Measurements from ENCODE around the gene GAB4. TPM values are rescaled to one million over a fixed set of nuclear protein-coding genes. Genes with fewer than 3 reads are reported as not detected.

Gene GAB4
- total and polyA plus RNA-seq, 2 of the 13 experiments (the other 11 are each of a cell fraction or from before 2014, with no cell fraction given): not detected

- Histone ChIP-seq H3K4me3 (replicated peaks in 1 of 3; ENCODE audit: insufficient read depth in 1 of 3, low read depth in 2 of 3, low read length in 3 of 3) (no peak overlapping the region), H3K36me3 (replicated peaks in 1 of 2; ENCODE audit: control insufficient read depth in 1 of 2, insufficient read depth in 2 of 2, low read length in 2 of 2) (no peaks in the 10 kb centered on the region), H3K27ac (ENCODE audit: extremely low read length, insufficient read depth, low read length) (no peak overlapping the region), H4K20me1 (ENCODE audit: insufficient read depth, low read length) (no peaks in the 10 kb centered on the region), H3K9ac (ENCODE audit: insufficient read depth, low read depth, low read length) (no peak overlapping the region), H3K9me3 (ENCODE audit: low read length) (no peaks in the 10 kb centered on the region), H3K27me3 (ENCODE audit: control insufficient read depth in 1 of 2, insufficient read depth in 2 of 2, low read length in 2 of 2) (peaks cover 4 to 13% of the 10 kb centered on the region in 2 experiments; a peak in 1 of 5 replicates), H3K4me1 (ENCODE audit: insufficient read depth, low read length) (no peaks in the 10 kb centered on the region), H2AFZ (ENCODE audit: low read length) (no peak overlapping the region), H3K4me2 (ENCODE audit: low read depth, low read length) (no peak overlapping the region), H3K79me2 (ENCODE audit: insufficient read depth, low read length) (no peaks in the 10 kb centered on the region)
- in situ Hi-C loops (cut with HindIII; ENCODE audit: extremely low pct_ligation_motif_present, low pct_unique_long_range_greater_than_20kb): no loop called here
- ChIA-PET CTCF (ENCODE audit: low intra/inter-chr PET ratio, low total read pairs) (no interaction called here), POLR2A (no interaction called here)
- no TSS peak for BruUV-seq (replicated peaks)
- ATAC-seq (no peak), DNase-seq (ENCODE audit: low spot score) (no peak), FAIRE-seq (no peak)
- 1% methylated on average over 14 of the region's 14 CpGs for WGBS (ENCODE audit: low lambda C conversion rate)
- TF ChIP-seq DMAP1 (CRISPR knock-in tag; IDR thresholded peaks at IDR 0.05) (no peak), SRSF1 (optimal IDR thresholded peaks at IDR 0.05; ENCODE audit: low read depth, low read length) (no peak), ZFX (CRISPR knock-in tag; IDR thresholded peaks at IDR 0.05; ENCODE audit: low read depth) (no peak), WIZ (CRISPR knock-in tag; IDR thresholded peaks at IDR 0.05) (no peak), NPAS2 (CRISPR knock-in tag; IDR thresholded peaks at IDR 0.05; ENCODE audit: borderline replicate concordance) (no peak), ZMAT5 (CRISPR knock-in tag; IDR thresholded peaks at IDR 0.05; ENCODE audit: borderline replicate concordance, low read depth) (no peak), ZFP37 (CRISPR knock-in tag; IDR thresholded peaks at IDR 0.05; ENCODE audit: borderline replicate concordance) (no peak), TGIF2 (CRISPR knock-in tag; IDR thresholded peaks at IDR 0.05) (no peak), ZNF670 (CRISPR knock-in tag; IDR thresholded peaks at IDR 0.05; ENCODE audit: borderline replicate concordance) (no peak), MXI1 (IDR thresholded peaks at IDR 0.05; ENCODE audit: borderline replicate concordance, low read depth, low read length) (no peak)
- TF ChIP-seq, protein P1, sequence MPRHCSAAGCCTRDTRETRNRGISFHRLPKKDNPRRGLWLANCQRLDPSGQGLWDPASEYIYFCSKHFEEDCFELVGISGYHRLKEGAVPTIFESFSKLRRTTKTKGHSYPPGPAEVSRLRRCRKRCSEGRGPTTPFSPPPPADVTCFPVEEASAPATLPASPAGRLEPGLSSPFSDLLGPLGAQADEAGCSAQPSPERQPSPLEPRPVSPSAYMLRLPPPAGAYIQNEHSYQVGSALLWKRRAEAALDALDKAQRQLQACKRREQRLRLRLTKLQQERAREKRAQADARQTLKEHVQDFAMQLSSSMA (CRISPR knock-in tag; IDR thresholded peaks at IDR 0.05): no peak
- TF ChIP-seq, protein P2, sequence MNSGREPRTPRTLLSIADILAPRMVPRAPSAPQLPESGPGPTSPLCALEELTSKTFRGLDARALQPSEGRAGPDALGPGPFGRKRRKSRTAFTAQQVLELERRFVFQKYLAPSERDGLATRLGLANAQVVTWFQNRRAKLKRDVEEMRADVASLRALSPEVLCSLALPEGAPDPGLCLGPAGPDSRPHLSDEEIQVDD (CRISPR knock-in tag; IDR thresholded peaks at IDR 0.05; ENCODE audit: borderline replicate concordance): no peak
- intact Hi-C loops (cut with micrococcal nuclease; ENCODE audit: unreplicated experiment): no loop called here
Measured at GRCh38 chr22:16961477-16962186, 46.4 kb downstream of the GAB4 start.

Measured in HepG2 (cell line).